GM12878 (cell line): Measurements from ENCODE around the gene NDUFV1. TPM values are rescaled to one million over a fixed set of nuclear protein-coding genes. Genes with fewer than 3 reads are reported as not detected.

ENCODE experiments used
- ATAC-seq: fragments of 200-7000 bp; cut with Tn5 transposase; 3 replicates; pipeline ENCODE4 v1.9.1; 2020; ENCODE audit warnings: mild to moderate bottlenecking, moderate library complexity
- BruUV-seq: library from RNA; stranded (reverse); fragments of 400-500 nt; replicated peaks from 2 replicates; lab custom pipeline; 2021; lab: Mats Ljungman, UMichigan
- CTCF ChIA-PET: fragments of 300-600 bp; sonication (Branson Sonifier 250); formaldehyde crosslinking; extraction: SDS; loops from one replicate; lab custom pipeline; 2021; ENCODE audit warnings: inconsistent platforms; lab: Yijun Ruan, JAX
- POLR2A ChIA-PET: fragments of 350-600 bp; formaldehyde crosslinking; extraction: SDS; loops from one replicate; lab custom pipeline; 2021; ENCODE audit warnings: inconsistent platforms; lab: Charles Lee
- RAD21 ChIA-PET: fragments of 300-600 bp; sonication (Branson Sonifier 250); formaldehyde crosslinking; loops from one replicate; lab custom pipeline; 2023; ENCODE audit warnings: antibody characterized with exemption; ENCODE audit not compliant: unreplicated experiment; lab: Charles Lee
- SMC1A ChIA-PET: fragments of 300-600 bp; sonication (Branson Sonifier 250); formaldehyde crosslinking; loops from one replicate; lab custom pipeline; 2023; ENCODE audit not compliant: unreplicated experiment, uncharacterized antibody; lab: Charles Lee
- DNase-seq: peaks from one replicate; pipeline ENCODE4 v3.0.0-alpha.2; 2011; ENCODE audit warnings: low read depth, low spot score
- FAIRE-seq: peaks from 3 replicates; lab custom pipeline; 2011; peaks lifted over from hg19 to GRCh38; lab: Jason Lieb, UNC
- H2AFZ ChIP-seq: 2 replicates; pipeline ENCODE4 v1.6.0; 2011; ENCODE audit warnings: low read depth, low read length, control low read depth; ENCODE audit not compliant: control insufficient read depth
- H3K27ac ChIP-seq: 2 replicates; pipeline ENCODE4 v1.5.1; 2011; ENCODE audit warnings: control low read depth; ENCODE audit not compliant: control insufficient read depth, insufficient read depth
- H3K27me3 ChIP-seq, 2 experiments: replicated peaks in 1 of 2; 2 replicates each; pipeline versions ENCODE4 v1.6.0 to v1.6.1; 2011; ENCODE audit warnings: low read length in 1 of 2; ENCODE audit not compliant: control insufficient read depth in 2 of 2, insufficient read depth in 2 of 2
- H3K36me3 ChIP-seq, 2 experiments: 2 replicates each; pipeline ENCODE4 v1.5.1; 2011; ENCODE audit warnings: low read length in 1 of 2; ENCODE audit not compliant: control insufficient read depth in 2 of 2, insufficient read depth in 2 of 2
- H3K4me1 ChIP-seq: 2 replicates; pipeline ENCODE4 v1.6.1; 2011; ENCODE audit warnings: mild to moderate bottlenecking, low read length, moderate library complexity, mixed read lengths; ENCODE audit not compliant: control insufficient read depth, insufficient read depth
- H3K4me2 ChIP-seq: 2 replicates; pipeline ENCODE4 v1.6.0; 2011; ENCODE audit warnings: control low read depth; ENCODE audit not compliant: control insufficient read depth, insufficient read depth
- H3K4me3 ChIP-seq: fragments of 200-600 bp; sonication (generic); 2 replicates; pipeline ENCODE4 v1.5.1; 2016
- H3K79me2 ChIP-seq: 2 replicates; pipeline ENCODE4 v1.6.0; 2011; ENCODE audit warnings: low read length; ENCODE audit not compliant: control insufficient read depth, insufficient read depth
- H3K9ac ChIP-seq: 2 replicates; pipeline ENCODE4 v1.8.0; 2011; ENCODE audit warnings: low read length, control low read depth, mixed read lengths; ENCODE audit not compliant: control insufficient read depth, insufficient read depth
- H3K9me3 ChIP-seq: replicated peaks from 3 replicates; pipeline ENCODE4 v1.5.1; 2011; ENCODE audit warnings: mild to moderate bottlenecking, low read length; ENCODE audit not compliant: control insufficient read depth, insufficient read depth
- H4K20me1 ChIP-seq: 2 replicates; pipeline ENCODE4 v1.6.0; 2011; ENCODE audit not compliant: control insufficient read depth, insufficient read depth
- NRF1 ChIP-seq: conservative IDR thresholded peaks from 2 replicates; pipeline ENCODE4 v1.6.1; 2011; ENCODE audit warnings: mild to moderate bottlenecking, low read depth, low read length, improper control_type of control experiment
- RUNX3 ChIP-seq: IDR thresholded peaks from 2 replicates; pipeline ENCODE4 v1.6.1; 2012; ENCODE audit warnings: low read length, inconsistent platforms
- TCF12 ChIP-seq: IDR thresholded peaks from 2 replicates; pipeline ENCODE4 v1.6.1; 2011; ENCODE audit warnings: low read depth, mild to moderate bottlenecking, low read length
- WGBS: methylation state at CpG from one replicate; pipeline ENCODE4 v1.1.6; 2016; ENCODE audit warnings: low lambda C conversion rate; ENCODE audit not compliant: insufficient replicate concordance, insufficient coverage; ENCODE audit errors: missing lambda C conversion rate; 5-methylcytosine and 5-hydroxymethylcytosine counted together
- in situ Hi-C: fragments of 300-500 bp; cut with MboI; formaldehyde crosslinking; loops from 9 replicates; pipeline ENCODE4 v1.14.3; 2018; ENCODE audit warnings: mixed read lengths
- intact Hi-C: fragments of 100-400 bp; cut with micrococcal nuclease; formaldehyde crosslinking; loops from one replicate; pipeline ENCODE4 v1.14.2; 2022; ENCODE audit not compliant: unreplicated experiment
- polyA plus RNA-seq, 11 experiments: library from polyadenylated mRNA; depleted of rRNA in 4 of 11; unstranded in 6 of 11; stranded (reverse) in 5 of 11; fragments of >200 nt; fragmentation: Nextera tagmentation in 4 of 11; fragmentation: Illumina TruSeq in 1 of 11; extraction: Ambion mirVana in 4 of 11; extraction: Trizol in 1 of 11; gene quantifications; 1 replicate in 1 of 11; 2 replicates in 10 of 11; pipeline versions ENCODE4 v1.2.1 to v1.2.3, GENCODE V29; 2011 to 2016; ENCODE audit warnings: inconsistent platforms in 2 of 11, missing spikeins in 2 of 11, low read depth in 1 of 11
- total RNA-seq, 4 experiments: library from RNA; depleted of rRNA in 3 of 4; stranded (reverse); fragments of >200 nt in 3 of 4; fragmentation: Illumina TruSeq in 1 of 4; extraction: Trizol in 1 of 4; gene quantifications; 2 replicates each; pipeline versions ENCODE4 v1.2.1 to v1.2.3, GENCODE V29; 2013 to 2021
- TF ChIP-seq, protein P1 (sequence below): fragments of 450-650 bp; conservative IDR thresholded peaks from 2 replicates; pipeline ENCODE4 v1.6.1; 2017; ENCODE audit warnings: mild to moderate bottlenecking, moderate library complexity

The NDUFV1 gene
- total and polyA plus RNA-seq, 10 of the 15 experiments (the other 5 are each of a cell fraction or from before 2014, with no cell fraction given), result 8.2 to 380 (median 231) TPM

DNA sequence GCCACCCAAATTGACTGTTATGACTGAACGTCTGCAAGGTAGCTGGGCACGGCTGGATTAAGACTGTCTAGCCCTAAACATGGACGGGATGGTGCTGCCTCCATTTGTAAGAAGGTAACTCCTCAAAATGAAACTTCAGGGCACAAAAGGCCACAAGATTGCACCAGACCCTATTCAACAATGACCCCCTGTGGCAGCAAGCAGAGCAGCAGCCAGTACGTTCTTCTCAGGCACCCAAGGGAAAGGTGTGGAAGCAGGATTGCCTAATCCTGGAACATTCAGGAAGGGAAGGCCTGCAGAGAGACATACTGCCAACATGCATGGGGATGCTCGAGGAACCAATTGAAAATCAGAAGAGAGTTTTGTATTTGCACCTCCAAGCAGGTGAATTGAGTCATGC, 37.3 kb downstream of the NDUFV1 start (continued):
- 0 out of 2 replicates have a peak, but pooled peaks have one; percentile 4 for TF ChIP-seq RUNX3
- TF ChIP-seq NRF1, result no peak
- TF ChIP-seq, all 136 proteins: peak for 5

DNA sequence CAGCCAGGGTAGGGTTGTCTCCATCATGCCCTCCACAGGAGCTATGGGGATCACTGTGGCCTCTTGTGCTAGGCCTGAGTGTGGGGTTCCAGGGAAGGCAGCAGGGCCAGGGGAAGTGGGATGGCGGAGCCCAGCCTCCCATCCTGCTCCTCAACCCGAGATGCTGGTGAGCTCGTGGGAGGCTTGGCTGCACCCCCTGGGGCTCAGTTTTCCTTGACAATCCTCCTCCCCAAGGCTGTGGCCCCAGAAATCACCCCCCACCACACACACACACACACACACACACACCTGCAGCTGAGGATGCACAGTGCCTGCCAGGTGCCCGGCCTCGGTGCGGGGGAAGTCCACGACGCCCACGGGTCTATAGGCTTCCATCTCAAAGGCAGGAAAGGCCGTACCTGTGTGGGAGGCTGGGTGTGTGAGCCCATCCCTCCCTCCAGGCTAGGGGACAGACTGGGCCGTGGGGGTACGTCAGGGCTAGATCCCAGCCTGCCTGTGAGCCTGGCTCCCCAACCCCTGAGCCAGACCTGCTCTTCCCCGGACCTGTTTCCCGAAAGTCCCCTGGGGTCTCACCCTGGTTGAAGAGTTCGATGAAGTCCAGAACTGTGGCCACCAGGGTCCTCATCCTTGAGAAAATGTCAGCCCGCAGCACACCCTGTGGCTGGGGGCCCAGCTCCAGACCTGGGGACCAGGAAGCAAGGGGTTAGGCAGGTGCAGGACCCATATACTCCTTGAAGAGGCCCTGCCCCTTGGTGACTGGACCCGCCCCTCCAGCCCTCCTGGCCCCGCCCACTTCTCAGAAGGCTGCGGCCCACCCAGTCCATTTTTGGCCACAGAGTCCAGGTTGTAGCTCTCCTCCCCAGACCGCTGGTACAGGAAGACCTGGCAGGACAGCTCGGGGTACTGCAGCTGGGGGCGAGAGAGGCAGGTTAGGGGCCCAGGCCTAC, 38.0 kb downstream of the NDUFV1 start:
- peak; percentile 19; the same call in 1 of the 2 replicates for TF ChIP-seq TCF12
- TF ChIP-seq, protein P1, sequence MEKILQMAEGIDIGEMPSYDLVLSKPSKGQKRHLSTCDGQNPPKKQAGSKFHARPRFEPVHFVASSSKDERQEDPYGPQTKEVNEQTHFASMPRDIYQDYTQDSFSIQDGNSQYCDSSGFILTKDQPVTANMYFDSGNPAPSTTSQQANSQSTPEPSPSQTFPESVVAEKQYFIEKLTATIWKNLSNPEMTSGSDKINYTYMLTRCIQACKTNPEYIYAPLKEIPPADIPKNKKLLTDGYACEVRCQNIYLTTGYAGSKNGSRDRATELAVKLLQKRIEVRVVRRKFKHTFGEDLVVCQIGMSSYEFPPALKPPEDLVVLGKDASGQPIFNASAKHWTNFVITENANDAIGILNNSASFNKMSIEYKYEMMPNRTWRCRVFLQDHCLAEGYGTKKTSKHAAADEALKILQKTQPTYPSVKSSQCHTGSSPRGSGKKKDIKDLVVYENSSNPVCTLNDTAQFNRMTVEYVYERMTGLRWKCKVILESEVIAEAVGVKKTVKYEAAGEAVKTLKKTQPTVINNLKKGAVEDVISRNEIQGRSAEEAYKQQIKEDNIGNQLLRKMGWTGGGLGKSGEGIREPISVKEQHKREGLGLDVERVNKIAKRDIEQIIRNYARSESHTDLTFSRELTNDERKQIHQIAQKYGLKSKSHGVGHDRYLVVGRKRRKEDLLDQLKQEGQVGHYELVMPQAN, result no peak
- peaks cover 52% of the 10 kb centered on the region for H3K4me1 ChIP-seq
- ChIA-PET CTCF (interaction anchor here (1.1 to 8.4 kb wide), 8 partner anchors 12 to 299 kb away, joined by 3 to 132 read pairs (median 8); partner anchors contain the start of gene NUDT8), RAD21 (interaction anchor here (1.3 to 5.6 kb wide), 4 partner anchors 15 to 68 kb away, joined by 4 to 49 read pairs (median 12); partner anchors contain the start of genes GSTP1 and NUDT8), POLR2A (interaction anchor here (0.8 to 1.0 kb wide), 3 partner anchors 14 to 62 kb away, joined by 3 to 4 read pairs (median 3); partner anchors contain the start of gene NUDT8), SMC1A (interaction anchor here (1.5 to 6.2 kb wide), 4 partner anchors 9 to 53 kb away, joined by 3 to 69 read pairs (median 5); no protein-coding TSS in a partner anchor)
- WGBS, result 25% methylated on average over 22 of the region's 22 CpGs
- ATAC-seq (peak; percentile 30), FAIRE-seq (no peak), DNase-seq (no peak)
- H3K9ac ChIP-seq, result no peak overlapping the region
- H3K36me3 ChIP-seq, result no peaks in the 10 kb centered on the region
- H3K9me3 ChIP-seq, result peaks cover 3% of the 10 kb centered on the region; the same call in 2 of the 3 replicates
- in situ Hi-C loops (no loop called here), intact Hi-C loops (no loop called here)
- H3K27ac ChIP-seq, result no peak overlapping the region
- H3K4me2 ChIP-seq, result peak overlapping the region; percentile 38
- H4K20me1 ChIP-seq, result no peaks in the 10 kb centered on the region
- H3K4me3 ChIP-seq, result no peak overlapping the region
- H3K79me2 ChIP-seq, result no peaks in the 10 kb centered on the region
- no TSS peak for BruUV-seq
- H3K27me3 ChIP-seq, result no peaks in the 10 kb centered on the region
- H2AFZ ChIP-seq, result peak overlapping the region; percentile 41
